BJ (cell line): ENCODE results near the gene PHF20. TPM values are rescaled to one million over a fixed set of nuclear protein-coding genes. Genes with fewer than 3 reads are reported as not detected.

Source experiments
- CTCF ChIA-PET: fragments of 350-600 bp; formaldehyde crosslinking; extraction: SDS; loops from one replicate; lab custom pipeline; 2021; ENCODE audit warnings: antibody characterized with exemption, inconsistent platforms; lab: Yijun Ruan, JAX
- POLR2A ChIA-PET: fragments of 300-600 bp; sonication (Branson Sonifier 250); formaldehyde crosslinking; extraction: SDS; loops from one replicate; lab custom pipeline; 2021; ENCODE audit warnings: antibody characterized with exemption; lab: Charles Lee
- DNase-seq: peaks from one replicate; pipeline ENCODE4 v3.0.0-alpha.2; 2011; ENCODE audit warnings: low read depth
- H3K27me3 ChIP-seq: 2 replicates; pipeline ENCODE4 v1.6.0; 2011; ENCODE audit warnings: low read length; ENCODE audit not compliant: control insufficient read depth, insufficient read depth
- H3K36me3 ChIP-seq: 2 replicates; pipeline ENCODE4 v1.5.1; 2011; ENCODE audit warnings: low read length; ENCODE audit not compliant: control insufficient read depth, insufficient read depth
- H3K4me3 ChIP-seq: 2 replicates; pipeline ENCODE4 v1.5.1; 2011; ENCODE audit warnings: low read depth, mild to moderate bottlenecking, control low read depth, low read length
- CTCF ChIP-seq: IDR thresholded peaks from 2 replicates; pipeline ENCODE4 v1.5.1; 2011; ENCODE audit warnings: low read depth, mild to moderate bottlenecking, control low read depth, inconsistent platforms, low read length, moderate library complexity; ENCODE audit not compliant: insufficient read depth
- polyA plus RNA-seq: library from polyadenylated mRNA; depleted of rRNA; stranded (reverse); fragments of >200 nt; gene quantifications from 2 replicates; pipeline ENCODE4 v1.2.3, GENCODE V29; 2011

The PHF20 gene
- polyA plus RNA-seq, 1 experiment, result 24.9 TPM

- CTCF ChIA-PET, result no interaction called here
- no peak for DNase-seq
- no peak overlapping the region for H3K4me3 ChIP-seq
- peaks cover 9% of the 10 kb centered on the region for H3K36me3 ChIP-seq
- POLR2A ChIA-PET, result no interaction called here
- no peaks in the 10 kb centered on the region for H3K27me3 ChIP-seq
- TF ChIP-seq CTCF, result no peak
Observed at GRCh38 chr20:35918021-35918420, 146.2 kb downstream of the PHF20 start.

- no peaks in the 10 kb centered on the region for H3K27me3 ChIP-seq
- POLR2A ChIA-PET, result no interaction called here
- H3K4me3 ChIP-seq, result no peak overlapping the region
- peaks cover 9% of the 10 kb centered on the region for H3K36me3 ChIP-seq
- TF ChIP-seq CTCF, result no peak
- DNase-seq, result no peak
- CTCF ChIA-PET, result interaction anchor here (0.8 to 1.0 kb wide), 2 partner anchors 13 to 201 kb away, joined by 3 read pairs; no protein-coding TSS in a partner anchor
Observed at GRCh38 chr20:35920523-35920922, 148.7 kb downstream of the PHF20 start.

- POLR2A ChIA-PET, result no interaction called here
- H3K36me3 ChIP-seq, result peaks cover 9% of the 10 kb centered on the region
- DNase-seq, result no peak
- no peaks in the 10 kb centered on the region for H3K27me3 ChIP-seq
- no peak overlapping the region for H3K4me3 ChIP-seq
- TF ChIP-seq CTCF, result no peak
- CTCF ChIA-PET, result no interaction called here
Observed at GRCh38 chr20:35929301-35929700, 157.5 kb downstream of the PHF20 start.

- TF ChIP-seq CTCF, result no peak
- ChIA-PET POLR2A (no interaction called here), CTCF (interaction anchor here (0.8 to 2.2 kb wide), 2 partner anchors 14 to 20 kb away, joined by 3 to 8 read pairs; partner anchors contain the start of gene SCAND1)
- DNase-seq, result no peak
- Histone ChIP-seq H3K27me3 (no peaks in the 10 kb centered on the region), H3K4me3 (no peak overlapping the region), H3K36me3 (peaks cover 8% of the 10 kb centered on the region)
Observed at GRCh38 chr20:35934050-35934449, 162.2 kb downstream of the PHF20 start.

GRCh38 chr20:35939264-35939663 is 167.4 kb downstream of the PHF20 start:
- TF ChIP-seq CTCF, result no peak
- Histone ChIP-seq H3K36me3 (peaks cover 9% of the 10 kb centered on the region), H3K4me3 (no peak overlapping the region), H3K27me3 (no peaks in the 10 kb centered on the region)
- CTCF ChIA-PET, result interaction anchor here (1.2 kb wide), 1 partner anchor 11 kb away, joined by 3 read pairs; no protein-coding TSS in a partner anchor
- POLR2A ChIA-PET, result no interaction called here
- DNase-seq, result no peak
